Activated T-helper 9 cell treated with anti-CD3 and anti-CD28 coated beads, Interleukin-2, amount 50 U/mL, for 16 hours (primary cell): ENCODE measurements around the gene ABCD2.
"Not testable (repeated sequence)": the region's sequence is repeated elsewhere in the genome, so short reads cannot be mapped to it uniquely, and the experiment has no call there.

Experiments
- DNase-seq: peaks from one replicate; pipeline ENCODE4 v3.0.0-alpha.2; 2020; ENCODE audit warnings: low read depth

ABCD2 gene

DNA sequence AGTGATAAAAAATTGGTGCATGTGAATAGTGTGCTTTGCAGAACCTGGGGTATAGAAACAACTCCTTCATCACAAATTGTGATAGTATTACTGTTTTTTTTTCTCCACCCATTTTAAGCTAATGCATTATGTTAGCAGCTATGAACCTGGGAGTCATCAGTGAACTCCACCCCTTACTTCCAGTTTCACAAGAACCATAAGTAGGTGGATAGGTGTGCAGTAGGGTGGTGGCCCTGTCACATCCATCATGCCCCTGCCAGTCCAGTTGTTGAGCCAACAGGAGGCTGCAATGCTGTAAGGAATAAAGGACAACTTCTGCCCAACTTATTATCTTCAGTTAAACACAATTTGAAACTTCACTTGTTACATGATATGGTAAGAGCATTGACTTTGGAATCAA lies 85.7 kb downstream of the ABCD2 start:
- DNase-seq: no peak

GRCh38 chr12:39532448-39532847 lies 87.2 kb downstream of the ABCD2 start:
- no peak for DNase-seq

DNA sequence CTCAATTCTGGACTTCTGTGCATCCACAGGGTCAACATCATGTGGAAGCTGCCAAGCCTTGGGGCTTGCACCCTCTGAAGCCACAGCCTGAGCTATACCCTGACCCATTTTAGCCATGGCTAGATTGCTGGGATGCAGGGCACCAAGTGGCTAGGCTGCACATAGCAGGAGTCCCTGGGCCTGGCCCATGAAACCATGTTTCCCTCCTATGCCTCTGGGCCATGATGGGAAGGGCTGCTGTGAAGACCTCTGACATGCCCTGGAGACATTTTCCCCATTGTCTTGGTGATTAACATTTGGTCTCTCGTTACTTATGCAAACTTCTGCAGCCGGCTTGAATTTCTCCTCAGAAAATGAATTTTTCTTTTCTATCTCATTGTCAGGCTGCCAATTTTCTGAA lies 92.6 kb downstream of the ABCD2 start:
- DNase-seq: no peak

GRCh38 chr12:39522167-39522566 lies 97.4 kb downstream of the ABCD2 start:
- DNase-seq: not testable (repeated sequence)

DNA sequence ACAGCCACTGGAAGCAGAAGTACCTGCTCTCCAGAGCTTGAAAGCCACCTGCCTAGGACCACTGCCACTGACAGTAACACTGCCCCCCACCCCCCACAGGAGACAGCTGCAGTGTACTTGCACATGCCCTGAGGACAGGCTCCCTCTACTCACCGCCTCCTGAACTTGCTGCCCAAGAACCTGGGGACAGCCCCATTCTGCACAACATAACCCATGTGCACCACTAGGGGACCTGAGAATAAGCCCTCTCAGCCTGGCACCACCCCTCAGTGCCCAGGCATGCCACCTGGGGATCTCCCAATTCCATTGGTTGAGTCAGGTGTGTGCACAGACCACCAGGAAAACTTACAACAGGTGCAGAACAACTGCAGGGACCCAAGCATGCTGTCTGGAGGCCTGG lies 109.6 kb downstream of the ABCD2 start:
- DNase-seq: no peak

- no peak for DNase-seq
Measured at GRCh38 chr12:39505554-39505953, 114.0 kb downstream of the ABCD2 start.

DNA sequence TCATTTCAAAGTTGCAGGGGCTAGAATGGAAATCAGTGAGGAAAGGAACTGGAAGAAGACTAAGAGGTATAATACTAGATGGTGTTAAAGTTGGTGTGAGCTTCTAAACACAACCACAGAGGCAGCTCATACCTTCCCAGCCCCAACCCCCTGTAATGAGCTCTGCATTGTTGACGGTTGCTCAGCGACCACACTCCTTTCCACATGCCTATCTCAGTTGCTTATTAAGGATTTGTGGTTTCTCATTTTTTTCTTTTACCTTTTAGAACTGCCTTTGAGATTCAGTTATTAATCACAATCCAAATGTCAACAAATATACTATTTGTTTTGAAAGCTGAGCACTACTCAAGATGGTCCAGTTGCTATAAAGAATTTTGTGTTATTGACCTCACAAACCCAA lies 114.6 kb downstream of the ABCD2 start:
- no peak for DNase-seq

GRCh38 chr12:39503439-39503838 lies 116.2 kb downstream of the ABCD2 start:
- DNase-seq: no peak

DNA sequence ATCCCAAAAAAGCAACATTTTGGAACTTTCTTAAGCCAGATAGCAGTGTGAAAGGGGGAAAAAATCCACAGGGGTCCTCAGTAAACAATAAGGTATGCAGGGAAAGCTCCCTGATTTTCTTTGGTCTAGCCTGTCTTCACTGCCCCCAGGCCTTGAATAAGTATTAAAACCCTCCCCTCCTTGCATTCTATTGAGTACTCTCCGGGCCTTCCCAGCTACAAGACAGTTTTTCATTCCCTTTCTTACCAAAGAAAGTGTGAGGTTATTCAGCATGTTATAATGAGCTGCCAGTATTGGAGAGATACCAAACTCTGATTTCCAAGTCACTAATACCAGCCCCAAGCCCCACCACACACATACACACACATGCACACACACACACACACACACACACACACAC lies 116.9 kb downstream of the ABCD2 start:
- DNase-seq: no peak
